ENCODE measurements around the gene HPCAL1. TPM values are rescaled to one million over a fixed set of nuclear protein-coding genes. Genes with fewer than 3 reads are reported as not detected.

Gene HPCAL1
- total RNA-seq, 1 donor from 2014 or later: 12.3 TPM

- Histone ChIP-seq H3K9ac (ENCODE audit: low read length) (no peak overlapping the region), H2AFZ (ENCODE audit: low read depth, low read length) (no peak overlapping the region), H3K4me3 (ENCODE audit: insufficient read depth, low read depth, low read length) (no peak overlapping the region), H3K4me2 (ENCODE audit: low read length) (no peak overlapping the region), H3K79me2 (ENCODE audit: insufficient read depth, low read length) (peaks cover 14% of the 10 kb centered on the region), H3K9me3 (ENCODE audit: insufficient read depth, low read depth, low read length) (no peaks in the 10 kb centered on the region), H3K36me3 (ENCODE audit: insufficient read depth, low read length) (no peaks in the 10 kb centered on the region), H3K4me1 (ENCODE audit: insufficient read depth, low read length) (peaks cover 3% of the 10 kb centered on the region), H3K27me3 (ENCODE audit: insufficient read depth, low read length) (no peaks in the 10 kb centered on the region), H3K27ac (ENCODE audit: low read depth, low read length) (no peak overlapping the region), H4K20me1 (ENCODE audit: insufficient read depth, low read length) (peaks cover 15% of the 10 kb centered on the region)
- Mint-ChIP-seq H3K27me3 (ENCODE audit: low read depth, unreplicated experiment) (peaks cover 9% of the 10 kb centered on the region), H3K9me3 (ENCODE audit: unreplicated experiment) (no peaks in the 10 kb centered on the region), H3K27ac (ENCODE audit: unreplicated experiment) (no peak overlapping the region), H3K36me3 (ENCODE audit: low read depth, unreplicated experiment) (peaks cover 5% of the 10 kb centered on the region), H3K4me3 (ENCODE audit: unreplicated experiment) (no peak overlapping the region), H3K4me1 (ENCODE audit: low read depth, unreplicated experiment) (no peaks in the 10 kb centered on the region)
- TF ChIP-seq CTCF (IDR thresholded peaks at IDR 0.05; ENCODE audit: insufficient read depth, low read depth, low read length) (no peak), EZH2 (IDR thresholded peaks at IDR 0.05; ENCODE audit: insufficient read depth, low read length) (no peak)
- no peak for FAIRE-seq
- no peak for DNase-seq (ENCODE audit: low read depth)
These were observed 93.8 kb downstream of the HPCAL1 start for GRCh38 chr2:10396464-10396863.

GRCh38 chr2:10397297-10397875 lies 94.7 kb downstream of the HPCAL1 start:
- peaks cover 9% of the 10 kb centered on the region for H3K27me3 Mint-ChIP-seq (ENCODE audit: low read depth, unreplicated experiment)
- Histone ChIP-seq H2AFZ (ENCODE audit: low read depth, low read length) (no peak overlapping the region), H3K36me3 (ENCODE audit: insufficient read depth, low read length) (no peaks in the 10 kb centered on the region), H3K9ac (ENCODE audit: low read length) (no peak overlapping the region), H3K27me3 (ENCODE audit: insufficient read depth, low read length) (no peaks in the 10 kb centered on the region), H4K20me1 (ENCODE audit: insufficient read depth, low read length) (peaks cover 15% of the 10 kb centered on the region), H3K27ac (ENCODE audit: low read depth, low read length) (no peak overlapping the region), H3K4me2 (ENCODE audit: low read length) (no peak overlapping the region), H3K9me3 (ENCODE audit: insufficient read depth, low read depth, low read length) (no peaks in the 10 kb centered on the region), H3K79me2 (ENCODE audit: insufficient read depth, low read length) (peaks cover 11% of the 10 kb centered on the region), H3K4me3 (ENCODE audit: insufficient read depth, low read depth, low read length) (no peak overlapping the region), H3K4me1 (ENCODE audit: insufficient read depth, low read length) (peaks cover 7% of the 10 kb centered on the region)
- no peaks in the 10 kb centered on the region for H3K4me1 Mint-ChIP-seq (ENCODE audit: low read depth, unreplicated experiment)
- no peak for FAIRE-seq
- TF ChIP-seq EZH2 (IDR thresholded peaks at IDR 0.05; ENCODE audit: insufficient read depth, low read length) (no peak), CTCF (IDR thresholded peaks at IDR 0.05; ENCODE audit: insufficient read depth, low read depth, low read length) (no peak)
- no peaks in the 10 kb centered on the region for H3K9me3 Mint-ChIP-seq (ENCODE audit: unreplicated experiment)
- no peak overlapping the region for H3K27ac Mint-ChIP-seq (ENCODE audit: unreplicated experiment)
- peaks cover 5% of the 10 kb centered on the region for H3K36me3 Mint-ChIP-seq (ENCODE audit: low read depth, unreplicated experiment)
- DNase-seq (ENCODE audit: low read depth): no peak
- no peak overlapping the region for H3K4me3 Mint-ChIP-seq (ENCODE audit: unreplicated experiment)

GRCh38 chr2:10397878-10398277 lies 95.2 kb downstream of the HPCAL1 start:
- no peak overlapping the region for H3K9ac ChIP-seq (ENCODE audit: low read length)
- FAIRE-seq: no peak
- no peak overlapping the region for H3K27ac Mint-ChIP-seq (ENCODE audit: unreplicated experiment)
- H3K27me3 ChIP-seq (ENCODE audit: insufficient read depth, low read length): no peaks in the 10 kb centered on the region
- no peak overlapping the region for H2AFZ ChIP-seq (ENCODE audit: low read depth, low read length)
- no peaks in the 10 kb centered on the region for H3K4me1 Mint-ChIP-seq (ENCODE audit: low read depth, unreplicated experiment)
- H3K4me2 ChIP-seq (ENCODE audit: low read length): no peak overlapping the region
- no peaks in the 10 kb centered on the region for H3K36me3 ChIP-seq (ENCODE audit: insufficient read depth, low read length)
- peaks cover 5% of the 10 kb centered on the region for H3K36me3 Mint-ChIP-seq (ENCODE audit: low read depth, unreplicated experiment)
- no peak overlapping the region for H3K4me3 ChIP-seq (ENCODE audit: insufficient read depth, low read depth, low read length)
- peaks cover 11% of the 10 kb centered on the region for H3K79me2 ChIP-seq (ENCODE audit: insufficient read depth, low read length)
- no peaks in the 10 kb centered on the region for H3K9me3 ChIP-seq (ENCODE audit: insufficient read depth, low read depth, low read length)
- H3K4me1 ChIP-seq (ENCODE audit: insufficient read depth, low read length): peaks cover 7% of the 10 kb centered on the region
- H3K27ac ChIP-seq (ENCODE audit: low read depth, low read length): no peak overlapping the region
- TF ChIP-seq EZH2 (IDR thresholded peaks at IDR 0.05; ENCODE audit: insufficient read depth, low read length) (no peak), CTCF (IDR thresholded peaks at IDR 0.05; ENCODE audit: insufficient read depth, low read depth, low read length) (no peak)
- H3K27me3 Mint-ChIP-seq (ENCODE audit: low read depth, unreplicated experiment): peaks cover 9% of the 10 kb centered on the region
- H3K9me3 Mint-ChIP-seq (ENCODE audit: unreplicated experiment): no peaks in the 10 kb centered on the region
- no peak overlapping the region for H3K4me3 Mint-ChIP-seq (ENCODE audit: unreplicated experiment)
- peaks cover 10% of the 10 kb centered on the region for H4K20me1 ChIP-seq (ENCODE audit: insufficient read depth, low read length)
- DNase-seq (ENCODE audit: low read depth): no peak
